SKM-1 (cell line): ENCODE results near the gene OIT3.
"Not testable (repeated sequence)": the region's sequence is repeated elsewhere in the genome, so short reads cannot be mapped to it uniquely, and the experiment has no call there.

Experiments used
- DNase-seq: peaks from one replicate; lab custom pipeline; 2025; ENCODE audit not compliant: unreplicated experiment; lab: John Stamatoyannopoulos, UW

Gene OIT3

GRCh38 chr10:72899545-72899944 lies 6.0 kb downstream of the OIT3 start:
- DNase-seq, result no peak

GRCh38 chr10:72903941-72904446 lies 10.5 kb downstream of the OIT3 start:
- DNase-seq, result not testable (repeated sequence)

- DNase-seq, result no peak
These were observed 11.3 kb downstream of the OIT3 start for GRCh38 chr10:72904806-72905205.

- no peak for DNase-seq
These were observed 12.9 kb downstream of the OIT3 start for GRCh38 chr10:72906446-72906845.

- no peak for DNase-seq
These were observed 17.2 kb downstream of the OIT3 start for GRCh38 chr10:72910705-72911104.

- no peak for DNase-seq
These were observed 18.2 kb downstream of the OIT3 start for GRCh38 chr10:72911758-72912157.

- no peak for DNase-seq
These were observed 19.2 kb downstream of the OIT3 start for GRCh38 chr10:72912736-72913135.

GRCh38 chr10:72913287-72913686 lies 19.7 kb downstream of the OIT3 start:
- DNase-seq, result no peak

GRCh38 chr10:72917201-72917600 lies 23.7 kb downstream of the OIT3 start:
- DNase-seq, result not testable (repeated sequence)

GRCh38 chr10:72917803-72918332 lies 24.3 kb downstream of the OIT3 start:
- not testable (repeated sequence) for DNase-seq

- no peak for DNase-seq
These were observed 24.8 kb downstream of the OIT3 start for GRCh38 chr10:72918352-72918751.

- DNase-seq, result not testable (repeated sequence)
These were observed 27.7 kb downstream of the OIT3 start for GRCh38 chr10:72921147-72921683.

GRCh38 chr10:72924351-72924750 lies 30.8 kb downstream of the OIT3 start:
- no peak for DNase-seq

DNA sequence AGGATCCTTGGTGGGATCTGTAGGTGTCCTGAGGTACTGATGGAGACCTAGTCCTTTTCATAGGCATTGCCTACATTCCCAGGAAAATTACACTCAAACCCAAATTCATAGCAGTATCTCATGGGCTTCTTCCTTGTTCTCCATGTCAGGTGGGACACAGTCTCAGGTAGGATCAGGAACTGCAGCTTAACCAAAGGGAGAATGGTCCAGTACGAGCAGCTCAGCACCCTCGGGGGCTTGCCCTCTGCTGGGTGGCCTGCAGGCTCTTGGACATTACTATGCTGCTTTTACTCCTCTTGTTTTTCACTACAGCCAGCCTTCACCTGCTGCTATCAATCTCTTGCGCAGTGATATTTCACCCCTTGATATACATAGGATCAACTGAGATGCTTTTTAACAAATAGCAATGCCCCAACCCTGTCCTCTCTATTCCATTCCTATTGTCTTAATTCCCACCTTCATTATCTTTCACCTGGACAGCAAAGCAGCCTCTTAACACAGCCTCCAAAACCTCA lies 32.5 kb downstream of the OIT3 start:
- DNase-seq, result no peak

DNA sequence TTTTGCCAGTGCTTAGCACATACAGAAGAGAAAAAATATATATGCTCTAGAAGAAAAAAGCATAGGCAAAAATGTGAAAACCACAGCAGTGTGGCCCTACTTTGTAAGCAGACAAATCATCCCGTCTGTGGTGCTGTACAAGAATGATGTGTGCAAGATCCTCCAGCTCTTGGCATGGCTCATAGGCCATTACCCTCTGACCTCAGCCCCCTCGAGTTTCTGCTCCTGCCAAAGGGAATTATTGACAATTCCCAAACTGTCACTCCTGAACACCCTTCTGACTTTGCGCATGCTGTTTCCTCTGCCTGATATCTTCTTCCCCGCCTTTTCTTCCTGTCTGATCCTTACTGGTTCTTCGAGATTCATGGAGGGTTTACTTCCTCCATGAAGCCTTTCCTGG lies 33.9 kb downstream of the OIT3 start:
- DNase-seq, result no peak

DNA sequence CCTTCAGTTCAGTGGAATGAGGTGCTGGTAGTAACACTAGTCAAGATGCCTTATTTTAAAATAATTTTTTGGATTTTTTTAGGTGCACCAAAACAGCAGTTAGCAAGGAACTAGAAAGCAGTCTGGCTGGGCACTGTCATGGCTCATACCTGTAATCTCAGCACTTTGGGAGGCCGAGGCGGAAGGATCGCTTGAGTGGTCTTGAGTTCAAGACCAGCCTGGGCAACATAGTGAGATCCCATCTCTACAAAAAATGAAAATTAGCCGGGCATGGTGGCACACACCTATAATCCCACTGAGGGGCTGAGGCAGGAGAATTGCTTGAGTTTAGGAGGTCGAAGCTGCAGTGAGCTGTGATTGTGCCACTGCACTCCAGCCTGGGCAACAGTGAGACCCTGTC lies 35.3 kb downstream of the OIT3 start:
- DNase-seq, result no peak

DNA sequence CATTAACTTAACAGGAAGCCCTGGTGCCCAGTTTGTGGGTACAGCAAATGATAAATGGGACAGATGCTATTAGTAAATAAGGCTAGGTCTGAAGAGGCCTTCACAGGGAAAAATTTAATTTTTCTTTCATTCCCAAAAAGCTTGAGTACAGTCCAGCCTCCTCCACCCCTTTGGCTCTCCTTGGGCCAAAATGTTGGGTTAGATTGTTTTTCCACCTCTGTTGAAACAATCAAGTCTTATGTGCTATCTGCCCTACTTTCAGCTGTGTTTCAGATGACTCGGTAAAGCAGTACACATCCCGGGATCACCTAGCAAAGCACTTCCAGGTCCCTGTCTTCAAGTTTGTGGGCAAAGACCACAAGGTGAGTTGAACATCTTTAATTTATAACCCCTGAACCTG lies 36.7 kb downstream of the OIT3 start:
- DNase-seq, result no peak

DNA sequence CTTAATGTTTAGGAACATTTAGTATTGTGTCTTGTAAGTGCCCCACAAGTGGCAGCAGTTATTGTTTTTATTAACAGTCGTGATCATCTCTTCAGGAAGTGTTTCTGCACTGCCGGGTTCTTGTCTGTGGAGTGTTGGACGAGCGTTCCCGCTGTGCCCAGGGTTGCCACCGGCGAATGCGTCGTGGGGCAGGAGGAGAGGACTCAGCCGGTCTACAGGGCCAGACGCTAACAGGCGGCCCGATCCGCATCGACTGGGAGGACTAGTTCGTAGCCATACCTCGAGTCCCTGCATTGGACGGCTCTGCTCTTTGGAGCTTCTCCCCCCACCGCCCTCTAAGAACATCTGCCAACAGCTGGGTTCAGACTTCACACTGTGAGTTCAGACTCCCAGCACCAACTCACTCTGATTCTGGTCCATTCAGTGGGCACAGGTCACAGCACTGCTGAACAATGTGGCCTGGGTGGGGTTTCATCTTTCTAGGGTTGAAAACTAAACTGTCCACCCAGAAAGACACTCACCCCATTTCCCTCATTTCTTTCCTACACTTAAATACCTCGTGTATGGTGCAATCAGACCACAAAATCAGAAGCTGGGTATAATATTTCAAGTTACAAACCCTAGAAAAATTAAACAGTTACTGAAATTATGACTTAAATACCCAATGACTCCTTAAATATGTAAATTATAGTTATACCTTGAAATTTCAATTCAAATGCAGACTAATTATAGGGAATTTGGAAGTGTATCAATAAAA lies 38.9 kb downstream of the OIT3 start:
- DNase-seq, result no peak

- no peak for DNase-seq
These were observed 41.8 kb downstream of the OIT3 start for GRCh38 chr10:72935361-72935760.

DNA sequence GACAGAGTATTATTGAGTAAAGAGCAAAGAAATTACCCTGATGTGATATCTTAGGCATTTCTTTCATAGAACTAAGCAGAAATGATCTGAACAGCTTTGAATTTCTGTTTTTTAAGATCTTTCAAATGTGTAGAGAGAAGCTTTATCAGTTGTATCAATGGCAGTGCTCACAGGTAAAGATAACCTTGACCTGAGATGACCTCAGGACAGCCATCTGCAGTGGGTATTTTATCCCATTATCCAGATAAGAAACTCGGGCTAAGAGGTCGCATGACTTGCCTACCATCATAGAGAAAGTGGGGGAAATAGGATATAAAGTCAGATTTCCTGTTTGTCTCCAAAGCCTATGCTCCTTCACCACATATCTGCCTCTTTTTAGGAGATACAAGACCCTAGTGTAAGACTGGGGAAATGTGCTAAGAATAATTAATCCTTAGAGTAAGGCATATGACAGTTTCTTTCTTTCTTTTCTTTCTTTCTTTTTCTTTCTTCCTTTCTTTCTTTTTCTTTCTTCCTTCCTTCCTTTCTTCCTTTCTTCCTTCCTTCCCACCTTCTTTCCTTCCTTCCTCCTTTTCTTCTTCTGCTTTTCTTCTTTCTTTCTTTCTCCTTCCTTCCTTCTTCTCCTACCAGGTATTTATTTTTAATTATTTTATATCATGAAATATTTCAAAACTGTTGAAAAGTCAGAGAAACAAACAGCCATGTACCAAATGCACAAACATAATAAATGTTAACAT lies 50.1 kb downstream of the OIT3 start:
- DNase-seq, result no peak

- DNase-seq, result no peak
These were observed 53.4 kb downstream of the OIT3 start for GRCh38 chr10:72946963-72947362.

GRCh38 chr10:72948762-72949161 lies 55.2 kb downstream of the OIT3 start:
- no peak for DNase-seq
